Measurements from ENCODE around the gene CISH. TPM values are rescaled to one million over a fixed set of nuclear protein-coding genes. Genes with fewer than 3 reads are reported as not detected.
A peak's percentile ranks its signal among the peaks of the same experiment; 100 is the strongest.

The CISH gene
- total and polyA plus RNA-seq, 8 donors = 6.2 to 21.5 (median 11.2) TPM

GRCh38 chr3:50653937-50654595 lies 42.5 kb upstream of the CISH start:
- no peak for FAIRE-seq
- H3K27me3 ChIP-seq = no peaks in the 10 kb centered on the region
- DNase-seq = no peak
- no peak overlapping the region for H3K27ac ChIP-seq
- H3K36me3 ChIP-seq = no peaks in the 10 kb centered on the region
- intact Hi-C loops (cut with DNase I) = no loop called here
- no peaks in the 10 kb centered on the region for H3K4me1 ChIP-seq
- no peak overlapping the region for H3K4me3 ChIP-seq
- TF ChIP-seq CTCF (IDR thresholded peaks at IDR 0.05) = no peak
- WGBS, 2 donors = 68 to 79% methylated on average over 3 of the region's 3 CpGs
- ATAC-seq = no peak
- no peaks in the 10 kb centered on the region for H3K9me3 ChIP-seq

DNA sequence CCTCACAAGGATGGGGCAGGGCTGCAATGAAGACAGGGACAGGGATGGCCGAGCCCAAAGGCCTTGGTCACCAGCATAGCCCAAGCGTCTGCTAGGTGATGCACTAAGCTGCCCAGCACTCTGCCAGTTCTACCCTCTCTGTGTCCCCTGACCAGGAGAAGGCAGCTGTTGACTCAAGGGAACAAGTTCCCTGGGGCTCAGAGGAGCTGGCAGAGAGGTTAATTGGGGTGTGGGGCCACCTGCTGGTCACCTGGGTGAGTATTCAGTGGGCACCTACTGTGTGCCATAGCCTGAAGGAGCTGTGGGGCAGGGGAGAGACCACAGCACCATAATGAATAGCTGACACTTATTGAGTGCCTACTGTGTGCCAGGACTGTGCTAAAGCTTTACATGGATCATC lies 41.1 kb upstream of the CISH start:
- H3K27ac ChIP-seq = no peak overlapping the region
- H3K27me3 ChIP-seq = no peaks in the 10 kb centered on the region
- peak in 1 of 6 donors; percentile 24 for DNase-seq
- FAIRE-seq = no peak
- H3K9me3 ChIP-seq = no peaks in the 10 kb centered on the region
- peak in 3 of 4 donors; percentile 56 to 74 (median 61) for ATAC-seq
- peak in 1 of 4 donors; percentile 19 for TF ChIP-seq CTCF (IDR thresholded peaks at IDR 0.05)
- 55 to 65% methylated on average over 2 of the region's 2 CpGs for WGBS, 2 donors
- no peaks in the 10 kb centered on the region for H3K36me3 ChIP-seq
- intact Hi-C loops (cut with DNase I) = no loop called here
- no peaks in the 10 kb centered on the region for H3K4me1 ChIP-seq
- no peak overlapping the region for H3K4me3 ChIP-seq

- no peak for TF ChIP-seq CTCF (IDR thresholded peaks at IDR 0.05)
- no peak for ATAC-seq
- 60 to 69% methylated on average over 7 of the region's 7 CpGs for WGBS, 2 donors
- no peak for FAIRE-seq
- intact Hi-C loops (cut with DNase I) = no loop called here
- Histone ChIP-seq H3K9me3 (no peaks in the 10 kb centered on the region), H3K4me1 (no peaks in the 10 kb centered on the region), H3K27ac (no peak overlapping the region), H3K4me3 (no peak overlapping the region), H3K27me3 (no peaks in the 10 kb centered on the region), H3K36me3 (no peaks in the 10 kb centered on the region)
- no peak for DNase-seq
Measured at GRCh38 chr3:50651920-50652529, 40.5 kb upstream of the CISH start.

DNA sequence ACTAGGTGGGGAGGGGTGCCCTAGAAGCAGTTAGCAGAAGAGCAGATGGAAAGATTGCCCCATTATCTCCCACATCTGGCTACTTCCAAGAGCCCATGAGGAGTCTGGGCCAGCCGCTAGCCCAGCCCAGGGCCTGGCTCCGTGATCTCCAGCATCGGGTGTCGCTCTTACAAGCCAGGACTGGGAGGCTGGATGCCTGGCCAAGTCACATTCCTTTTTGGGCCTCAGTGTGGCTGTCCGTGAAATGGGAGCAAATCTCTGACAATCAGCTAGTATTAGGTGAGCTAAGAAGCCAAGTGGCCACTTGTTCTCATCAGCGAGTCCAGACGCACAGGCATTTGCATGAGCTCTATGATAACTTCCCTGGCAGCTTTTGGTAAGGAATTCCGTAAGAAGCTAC lies 39.9 kb upstream of the CISH start:
- no peak for TF ChIP-seq CTCF (IDR thresholded peaks at IDR 0.05)
- Histone ChIP-seq H3K4me3 (no peak overlapping the region), H3K27ac (no peak overlapping the region), H3K4me1 (no peaks in the 10 kb centered on the region), H3K27me3 (no peaks in the 10 kb centered on the region), H3K9me3 (no peaks in the 10 kb centered on the region), H3K36me3 (no peaks in the 10 kb centered on the region)
- intact Hi-C loops (cut with DNase I) = no loop called here
- FAIRE-seq (no peak), DNase-seq (no peak), ATAC-seq (no peak)
- 86 to 91% methylated on average over 8 of the region's 8 CpGs for WGBS, 2 donors

DNA sequence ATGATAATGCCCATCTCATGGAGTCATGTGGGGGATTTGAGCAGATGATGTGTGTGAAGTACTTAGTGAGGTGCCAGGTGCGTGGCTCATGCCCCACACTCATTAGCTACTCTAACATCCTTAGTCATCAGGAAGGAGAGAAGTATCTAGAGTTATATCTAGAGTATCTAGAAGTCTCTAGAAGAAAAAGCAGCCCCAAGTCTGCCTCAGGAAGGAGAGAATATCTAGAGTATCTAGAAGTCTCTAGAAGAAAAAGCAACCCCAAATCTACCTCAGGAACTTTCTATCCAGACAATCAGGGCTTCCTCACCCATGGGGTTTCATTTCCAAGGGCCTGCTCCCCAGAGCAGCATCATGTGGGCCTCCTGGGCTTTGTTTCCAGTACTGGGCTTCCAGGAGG lies 38.4 kb upstream of the CISH start:
- no peak for DNase-seq
- no peaks in the 10 kb centered on the region for H3K4me1 ChIP-seq
- no peak for ATAC-seq
- no peaks in the 10 kb centered on the region for H3K9me3 ChIP-seq
- H3K27ac ChIP-seq = no peak overlapping the region
- FAIRE-seq = no peak
- 92 to 95% methylated on average over 1 of the region's 1 CpG for WGBS, 2 donors
- no peaks in the 10 kb centered on the region for H3K36me3 ChIP-seq
- no peaks in the 10 kb centered on the region for H3K27me3 ChIP-seq
- no peak overlapping the region for H3K4me3 ChIP-seq
- intact Hi-C loops (cut with DNase I) = no loop called here
- no peak for TF ChIP-seq CTCF (IDR thresholded peaks at IDR 0.05)

All from pancreas (tissue), 10 donors.